ENCODE measurements around the gene ABCA8. TPM values are rescaled to one million over a fixed set of nuclear protein-coding genes. Genes with fewer than 3 reads are reported as not detected.
"Not testable (repeated sequence)": the region's sequence is repeated elsewhere in the genome, so short reads cannot be mapped to it uniquely, and the experiment has no call there.

The ABCA8 gene
- total RNA-seq, 1 experiment from 2014 or later: 0.90 TPM

GRCh38 chr17:68830313-68830712 is 124.9 kb downstream of the ABCA8 start:
- H3K4me1 ChIP-seq (ENCODE audit: insufficient read depth, low read length, poor library complexity, severe bottlenecking): peaks cover 31% of the 10 kb centered on the region
- no peak overlapping the region for H3K27ac ChIP-seq (ENCODE audit: low read depth, low read length, poor library complexity, severe bottlenecking)
- intact Hi-C loops (cut with micrococcal nuclease; ENCODE audit: unreplicated experiment): loop anchor here (5.0 kb wide), 1 partner anchor 38 kb away; no protein-coding TSS in a partner anchor
- CTCF ChIA-PET: no interaction called here
- peaks cover 7% of the 10 kb centered on the region for H3K9me3 ChIP-seq (ENCODE audit: low read depth, low read length, poor library complexity, severe bottlenecking)
- TF ChIP-seq EZH2 (IDR thresholded peaks at IDR 0.05; ENCODE audit: borderline replicate concordance, low read depth, low read length, poor library complexity, severe bottlenecking): no peak
- TF ChIP-seq CTCF (conservative IDR thresholded peaks at IDR 0.05; ENCODE audit: low read depth, low read length): no peak
- no peak for DNase-seq (ENCODE audit: low spot score)
- H3K27me3 ChIP-seq (replicated peaks; ENCODE audit: insufficient read depth, low read depth, low read length, poor library complexity): no peaks in the 10 kb centered on the region
- H3K36me3 ChIP-seq (ENCODE audit: insufficient read depth, low read length, poor library complexity, severe bottlenecking): no peaks in the 10 kb centered on the region
- no TSS peak for BruUV-seq (replicated peaks)
- POLR2A ChIA-PET (ENCODE audit: low non-redundant PET): no interaction called here
- no peak overlapping the region for H3K4me3 ChIP-seq (ENCODE audit: low read depth, low read length, poor library complexity, severe bottlenecking)

DNA sequence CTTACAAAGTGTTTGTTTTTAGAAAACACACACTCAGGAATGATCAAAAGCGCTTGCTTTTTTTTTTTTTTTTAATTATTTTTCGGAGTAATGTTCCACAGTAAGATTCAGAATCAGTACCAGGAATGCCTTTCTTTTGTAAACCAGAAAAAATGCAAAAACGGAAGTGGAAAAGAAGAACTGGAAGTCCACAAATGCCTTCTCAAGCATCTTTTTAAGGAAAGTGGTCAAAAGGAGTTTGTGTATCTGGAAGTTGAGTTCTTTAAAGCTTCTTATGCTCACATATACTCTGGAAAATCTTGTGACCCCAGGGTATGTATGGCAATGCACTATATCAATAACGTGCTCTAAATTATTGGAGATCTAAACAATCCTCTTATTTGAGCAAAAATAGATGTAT is 126.0 kb downstream of the ABCA8 start:
- intact Hi-C loops (cut with micrococcal nuclease; ENCODE audit: unreplicated experiment): no loop called here
- no TSS peak for BruUV-seq (replicated peaks)
- Histone ChIP-seq H3K9me3 (ENCODE audit: low read depth, low read length, poor library complexity, severe bottlenecking) (peaks cover 7% of the 10 kb centered on the region), H3K4me3 (ENCODE audit: low read depth, low read length, poor library complexity, severe bottlenecking) (no peak overlapping the region), H3K27me3 (replicated peaks; ENCODE audit: insufficient read depth, low read depth, low read length, poor library complexity) (no peaks in the 10 kb centered on the region), H3K27ac (ENCODE audit: low read depth, low read length, poor library complexity, severe bottlenecking) (no peak overlapping the region), H3K4me1 (ENCODE audit: insufficient read depth, low read length, poor library complexity, severe bottlenecking) (peaks cover 25% of the 10 kb centered on the region), H3K36me3 (ENCODE audit: insufficient read depth, low read length, poor library complexity, severe bottlenecking) (no peaks in the 10 kb centered on the region)
- POLR2A ChIA-PET (ENCODE audit: low non-redundant PET): no interaction called here
- TF ChIP-seq EZH2 (IDR thresholded peaks at IDR 0.05; ENCODE audit: borderline replicate concordance, low read depth, low read length, poor library complexity, severe bottlenecking) (no peak), CTCF (conservative IDR thresholded peaks at IDR 0.05; ENCODE audit: low read depth, low read length) (no peak)
- DNase-seq (ENCODE audit: low spot score): no peak
- CTCF ChIA-PET: no interaction called here

GRCh38 chr17:68824707-68825106 is 130.5 kb downstream of the ABCA8 start:
- Histone ChIP-seq H3K9me3 (ENCODE audit: low read depth, low read length, poor library complexity, severe bottlenecking) (peaks cover 7% of the 10 kb centered on the region), H3K27me3 (replicated peaks; ENCODE audit: insufficient read depth, low read depth, low read length, poor library complexity) (no peaks in the 10 kb centered on the region), H3K4me3 (ENCODE audit: low read depth, low read length, poor library complexity, severe bottlenecking) (no peak overlapping the region), H3K4me1 (ENCODE audit: insufficient read depth, low read length, poor library complexity, severe bottlenecking) (peaks cover 28% of the 10 kb centered on the region), H3K36me3 (ENCODE audit: insufficient read depth, low read length, poor library complexity, severe bottlenecking) (no peaks in the 10 kb centered on the region), H3K27ac (ENCODE audit: low read depth, low read length, poor library complexity, severe bottlenecking) (no peak overlapping the region)
- BruUV-seq (replicated peaks): no TSS peak
- DNase-seq (ENCODE audit: low spot score): no peak
- TF ChIP-seq CTCF (conservative IDR thresholded peaks at IDR 0.05; ENCODE audit: low read depth, low read length) (no peak), EZH2 (IDR thresholded peaks at IDR 0.05; ENCODE audit: borderline replicate concordance, low read depth, low read length, poor library complexity, severe bottlenecking) (no peak)
- ChIA-PET POLR2A (ENCODE audit: low non-redundant PET) (no interaction called here), CTCF (no interaction called here)
- intact Hi-C loops (cut with micrococcal nuclease; ENCODE audit: unreplicated experiment): no loop called here

DNA sequence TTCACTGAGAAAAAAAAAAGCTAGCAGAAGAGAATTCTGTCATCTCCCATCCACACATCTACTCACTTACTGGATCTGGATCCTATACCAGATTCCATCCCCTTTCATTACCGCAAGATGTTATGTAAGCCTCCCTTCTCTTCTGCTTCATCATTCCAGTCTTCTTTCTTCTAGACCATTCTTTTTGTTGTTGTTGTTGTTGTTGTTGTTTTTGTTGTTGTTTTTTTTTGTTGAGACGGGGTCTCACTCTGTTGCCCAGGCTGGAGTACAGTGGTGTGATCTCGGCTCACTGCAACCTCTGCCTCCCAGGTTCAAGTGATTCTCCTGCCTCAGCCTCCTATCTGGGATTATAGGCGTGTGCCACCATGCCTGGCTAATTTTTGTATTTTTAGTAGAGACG is 131.0 kb downstream of the ABCA8 start:
- POLR2A ChIA-PET (ENCODE audit: low non-redundant PET): not testable (repeated sequence)

More for the DNA sequence above, 131.0 kb downstream of the ABCA8 start:
- H3K27me3 ChIP-seq (replicated peaks; ENCODE audit: insufficient read depth, low read depth, low read length, poor library complexity); intact Hi-C loops (cut with micrococcal nuclease; ENCODE audit: unreplicated experiment); H3K4me3 ChIP-seq (ENCODE audit: low read depth, low read length, poor library complexity, severe bottlenecking); H3K9me3 ChIP-seq (ENCODE audit: low read depth, low read length, poor library complexity, severe bottlenecking); H3K36me3 ChIP-seq (ENCODE audit: insufficient read depth, low read length, poor library complexity, severe bottlenecking); CTCF ChIA-PET; H3K27ac ChIP-seq (ENCODE audit: low read depth, low read length, poor library complexity, severe bottlenecking); DNase-seq (ENCODE audit: low spot score); BruUV-seq (replicated peaks): not testable (repeated sequence)
- peaks cover 33% of the 10 kb centered on the region for H3K4me1 ChIP-seq (ENCODE audit: insufficient read depth, low read length, poor library complexity, severe bottlenecking)
